Anterior cingulate cortex (tissue), 58 donors: Measurements from ENCODE around the gene CYB561.
"Not testable (repeated sequence)": the region's sequence is repeated elsewhere in the genome, so short reads cannot be mapped to it uniquely, and the experiment has no call there.

Experiments
- DNase-seq, 58 donors: peaks; one replicate each; lab custom pipeline; 2025; lab: John Stamatoyannopoulos, UW

Gene CYB561

DNA sequence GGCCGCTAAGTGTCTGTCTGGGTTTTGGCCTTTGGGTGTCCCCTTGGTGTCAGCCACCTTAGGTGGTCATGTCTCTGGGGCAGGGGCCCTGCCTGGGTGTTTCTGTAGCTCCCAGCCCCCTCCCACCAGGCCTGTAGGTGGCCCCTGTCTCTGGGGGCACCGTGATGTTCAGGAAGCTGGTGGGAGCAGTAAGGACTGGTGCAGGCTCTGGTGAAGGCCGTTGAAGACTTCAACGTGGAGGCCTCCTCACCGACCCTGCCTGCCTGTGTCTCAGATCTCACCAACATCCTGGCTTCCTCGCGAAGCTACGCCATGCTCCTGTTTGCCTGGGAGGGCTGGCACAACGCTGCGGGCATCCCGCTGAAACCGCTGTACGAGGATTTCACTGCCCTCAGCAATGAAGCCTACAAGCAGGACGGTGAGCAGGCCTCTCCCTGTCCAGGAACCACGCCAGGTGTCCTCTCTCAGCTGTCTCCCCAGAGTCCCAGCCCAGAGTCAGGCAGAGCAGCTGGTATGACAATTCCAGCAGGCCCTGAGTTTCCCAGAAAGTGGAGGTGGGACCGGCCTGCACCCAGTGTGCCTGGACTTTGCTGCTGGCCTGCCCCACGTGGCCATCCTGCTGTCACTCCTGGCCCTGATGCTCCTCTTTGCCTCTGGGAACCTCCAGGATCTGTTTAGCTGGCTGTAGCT lies 33.5 kb upstream of the CYB561 start:
- DNase-seq, result no peak

- DNase-seq, result peak in 26 of 58 donors; percentile 4 to 56 (median 18)
Observed at GRCh38 chr17:63478814-63479494, 32.8 kb upstream of the CYB561 start.

DNA sequence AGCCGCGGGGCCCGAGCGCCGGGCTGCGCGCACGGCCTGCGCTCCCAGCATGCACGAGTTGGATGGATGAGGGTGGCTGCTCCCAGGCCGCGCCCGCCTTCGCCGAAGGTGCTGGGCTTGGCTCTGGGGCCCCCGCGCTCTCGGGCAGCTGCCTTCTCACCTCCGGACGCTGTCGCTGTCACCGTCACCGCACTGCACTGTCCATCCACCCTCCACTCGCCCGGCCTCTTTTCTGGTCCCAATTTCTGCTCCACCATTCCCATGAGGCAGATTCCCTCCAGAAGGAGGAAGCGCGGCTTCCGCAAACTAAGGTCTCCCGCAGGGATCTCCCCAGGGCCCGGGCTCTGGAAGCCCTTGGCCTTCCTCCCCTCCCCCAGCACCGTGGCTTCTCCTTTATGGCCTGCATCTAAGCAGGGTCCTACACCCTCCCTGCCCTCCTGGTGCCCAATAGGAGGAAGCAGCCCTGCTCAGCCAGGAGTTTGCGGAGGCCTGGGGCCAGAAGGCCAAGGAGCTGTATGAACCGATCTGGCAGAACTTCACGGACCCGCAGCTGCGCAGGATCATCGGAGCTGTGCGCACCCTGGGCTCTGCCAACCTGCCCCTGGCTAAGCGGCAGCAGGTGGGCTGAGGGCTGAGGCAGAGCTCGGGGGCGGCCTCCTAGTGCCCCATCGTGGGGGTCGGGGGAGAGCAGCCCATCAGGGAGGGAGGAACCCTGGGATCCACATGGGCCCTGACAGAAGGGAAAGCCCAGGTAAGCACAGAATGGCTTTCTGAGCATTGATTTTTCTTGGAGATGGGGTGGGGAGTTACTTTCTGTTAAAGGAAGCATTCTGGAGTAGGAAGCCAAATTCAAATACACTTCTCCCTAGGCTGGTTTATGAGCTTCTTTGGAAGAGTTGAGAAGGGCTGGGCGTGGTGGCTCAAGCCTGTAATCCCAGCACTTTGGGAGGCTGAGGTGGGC lies 31.7 kb upstream of the CYB561 start:
- DNase-seq, result no peak

- peak in 10 of 58 donors; percentile 3 to 35 (median 24) for DNase-seq
Observed at GRCh38 chr17:63476854-63477479, 30.9 kb upstream of the CYB561 start, which contains the start of gene ACE. ACE (plus strand) TSS chr17:63477061; CDS start chr17:63477095, 34 bp downstream.

GRCh38 chr17:63476459-63476853 lies 30.4 kb upstream of the CYB561 start:
- DNase-seq, result peak in 1 of 58 donors; percentile 56

DNA sequence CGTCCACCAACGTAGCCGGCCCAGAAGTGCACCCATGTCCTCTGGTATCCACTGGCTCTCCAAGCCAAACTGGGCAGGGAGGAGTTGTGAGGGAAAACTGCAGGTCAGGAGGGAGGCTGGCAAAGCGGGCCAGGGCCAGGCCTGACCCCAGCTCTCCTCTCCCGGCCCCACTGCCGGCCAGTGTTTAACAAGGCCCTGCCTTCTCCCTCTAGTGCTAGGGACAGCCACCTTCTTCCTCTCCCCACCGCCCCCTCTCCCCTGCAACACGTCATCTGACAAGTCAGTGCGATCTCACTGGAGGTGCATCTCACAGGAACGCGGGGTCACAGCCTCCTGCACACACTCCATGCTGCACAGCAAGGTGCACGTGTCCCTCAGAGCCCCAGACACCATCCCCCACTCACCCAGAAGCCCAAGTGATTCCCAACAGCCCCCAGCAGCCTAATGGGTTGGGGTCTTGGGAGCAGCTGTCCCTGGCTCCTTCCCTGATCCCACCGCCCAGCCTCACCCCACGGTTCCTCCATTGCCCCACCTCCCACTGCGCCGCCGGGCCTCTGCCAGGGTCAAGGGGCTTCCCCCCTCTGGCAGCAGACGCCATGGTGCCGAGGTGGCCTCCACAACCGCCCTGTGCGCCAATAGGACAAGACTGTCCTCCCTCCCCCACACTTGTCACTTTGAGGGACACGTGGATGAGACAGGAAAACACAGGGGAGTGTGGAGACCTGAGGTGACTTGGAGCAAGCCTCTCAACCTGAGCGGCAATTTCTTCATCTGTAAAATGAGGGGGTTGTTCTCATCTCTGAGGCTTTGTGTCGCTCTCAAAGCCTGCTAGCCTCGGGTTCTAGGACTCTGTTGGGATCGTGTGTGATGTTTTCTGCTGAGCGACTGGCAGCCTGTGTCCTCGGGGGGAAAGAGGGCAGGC lies 29.6 kb upstream of the CYB561 start:
- peak in 1 of 58 donors; percentile 13 for DNase-seq

GRCh38 chr17:63474586-63475460 lies 28.7 kb upstream of the CYB561 start:
- DNase-seq, result no peak

DNA sequence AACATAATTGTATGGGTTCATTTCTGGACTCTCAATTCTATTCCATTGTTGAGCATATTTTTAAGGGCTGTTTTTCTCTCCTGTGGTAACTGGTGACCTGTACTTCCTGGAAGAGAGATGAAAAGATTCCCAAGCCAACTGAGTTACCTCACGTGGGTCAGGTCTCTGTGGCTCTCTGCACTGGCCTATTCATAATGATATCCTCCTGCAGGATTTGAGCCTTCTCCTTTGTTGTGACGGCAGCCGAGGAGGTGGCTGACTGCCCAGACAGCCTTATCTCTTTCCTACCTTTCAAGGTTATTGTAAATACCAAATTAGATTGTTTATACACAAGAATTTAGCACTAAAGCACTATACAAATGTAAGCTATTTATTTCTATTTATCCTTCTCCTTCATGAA lies 28.1 kb upstream of the CYB561 start:
- DNase-seq, result no peak

DNA sequence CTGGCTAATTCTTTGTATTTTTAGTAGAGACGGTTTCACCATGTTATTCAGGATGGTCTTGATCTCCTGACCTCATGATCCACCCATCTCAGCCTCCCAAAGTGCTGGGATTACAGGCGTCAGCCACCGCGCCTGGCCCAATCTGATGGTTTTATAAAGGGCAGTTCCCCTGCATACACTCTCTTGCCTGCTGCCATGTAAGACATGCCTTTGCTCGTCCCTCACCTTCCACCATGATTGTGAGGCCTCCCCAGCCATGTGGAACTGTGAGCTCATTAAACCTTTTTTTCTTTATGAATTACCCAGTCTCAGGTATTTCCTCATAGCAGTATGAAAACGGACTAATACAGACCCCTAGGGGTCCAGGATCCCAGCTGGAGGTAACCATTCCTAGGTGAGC lies 22.0 kb upstream of the CYB561 start:
- DNase-seq, result not testable (repeated sequence)

GRCh38 chr17:63464691-63465236 lies 18.7 kb upstream of the CYB561 start:
- no peak for DNase-seq

DNA sequence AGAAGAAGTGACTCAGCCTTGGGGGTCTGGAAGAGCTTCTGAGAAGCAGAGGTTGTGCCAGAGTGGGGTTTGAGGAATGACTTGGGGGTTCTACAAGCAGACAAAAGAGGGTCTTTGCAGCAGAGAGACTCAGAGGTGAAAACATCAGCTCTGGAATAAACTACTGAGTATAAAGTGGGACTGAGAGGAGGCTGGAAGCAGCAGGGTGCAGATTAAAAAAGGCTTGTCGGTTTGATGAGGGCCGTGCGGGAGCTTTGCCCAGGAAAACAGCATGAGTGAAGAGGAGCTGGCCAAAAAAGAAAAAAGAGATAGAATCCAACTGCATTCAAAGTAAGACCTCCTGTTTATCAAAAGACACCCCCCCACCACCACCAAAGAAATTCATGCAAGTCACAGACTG lies 17.7 kb upstream of the CYB561 start:
- DNase-seq, result no peak

- no peak for DNase-seq
Observed at GRCh38 chr17:63460018-63460417, 13.9 kb upstream of the CYB561 start.

GRCh38 chr17:63458478-63458877 lies 12.4 kb upstream of the CYB561 start:
- DNase-seq, result no peak

DNA sequence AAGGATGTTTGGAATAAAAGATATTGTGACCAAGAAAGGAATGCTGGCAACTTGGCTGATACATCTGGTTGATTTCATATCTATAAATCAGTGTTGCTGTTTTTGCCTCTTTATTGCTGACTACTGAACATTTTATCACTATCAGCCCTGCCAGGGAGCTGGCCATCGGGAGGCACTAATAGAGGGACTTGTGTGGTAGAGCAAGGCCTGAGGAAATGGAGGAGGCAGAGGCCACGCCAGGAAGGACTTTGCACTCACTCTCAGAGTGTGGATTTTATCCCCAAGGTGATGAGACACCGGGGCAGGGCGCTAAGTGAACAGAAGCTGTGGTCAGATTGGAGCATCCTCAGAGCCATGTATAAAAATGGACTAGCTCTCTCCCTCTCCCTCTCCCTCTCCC lies 9.3 kb upstream of the CYB561 start:
- DNase-seq, result no peak

DNA sequence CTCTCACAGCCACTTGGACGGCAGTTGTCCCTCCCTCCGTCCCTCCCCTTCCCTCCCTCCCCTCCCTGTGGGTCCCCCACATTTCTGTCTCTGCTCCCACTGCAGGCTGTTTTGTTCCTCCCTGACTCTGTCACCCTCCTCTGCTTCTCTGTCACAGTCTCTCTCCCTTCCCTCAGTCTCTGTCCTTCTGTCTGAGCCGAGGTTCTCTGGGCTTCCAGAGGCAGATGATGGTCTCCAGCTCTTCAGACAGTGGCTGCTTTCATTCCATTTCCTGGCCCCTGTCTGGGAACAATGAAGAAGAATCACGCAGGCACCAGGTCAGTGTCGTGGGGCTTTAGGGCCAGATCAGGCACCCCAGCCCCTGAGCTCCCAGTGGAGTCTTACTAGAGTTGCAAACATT lies 8.8 kb upstream of the CYB561 start:
- no peak for DNase-seq

DNA sequence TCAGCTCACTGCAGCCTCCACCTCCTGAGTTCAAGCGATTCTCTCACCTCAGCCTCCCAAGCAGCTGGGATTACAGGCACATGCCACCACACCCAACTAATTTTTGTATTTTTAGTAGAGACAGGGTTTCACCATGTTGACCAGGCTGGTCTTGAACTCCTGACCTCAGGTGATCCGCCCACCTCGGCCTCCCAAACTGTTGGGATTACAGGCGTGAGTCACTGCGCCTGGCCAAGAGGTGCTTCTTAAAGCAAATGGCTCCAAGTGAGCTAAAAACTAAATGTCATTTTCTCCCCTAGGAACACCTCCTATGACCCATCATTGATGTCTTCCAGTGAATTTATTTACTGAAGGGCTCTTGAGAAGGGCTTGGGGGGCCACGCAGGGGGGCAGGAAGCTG lies 8.3 kb upstream of the CYB561 start:
- DNase-seq, result not testable (repeated sequence)

- no peak for DNase-seq
Observed at GRCh38 chr17:63452962-63453551, 7.0 kb upstream of the CYB561 start.
